B cell (primary cell): ENCODE results near the gene MAP7D1.

Experiments used
- EZH2 ChIP-seq: IDR thresholded peaks from 2 replicates; pipeline ENCODE4 v1.6.1; 2012; ENCODE audit warnings: borderline replicate concordance, low read depth, mild to moderate bottlenecking, moderate library complexity, low read length; ENCODE audit not compliant: insufficient read depth, poor library complexity, severe bottlenecking
- TF ChIP-seq, protein P1 (sequence below): fragments of 200-600 bp; IDR thresholded peaks from one replicate; pipeline ENCODE4 v1.8.0; 2022; ENCODE audit warnings: antibody characterized with exemption, mild to moderate bottlenecking

DNA sequence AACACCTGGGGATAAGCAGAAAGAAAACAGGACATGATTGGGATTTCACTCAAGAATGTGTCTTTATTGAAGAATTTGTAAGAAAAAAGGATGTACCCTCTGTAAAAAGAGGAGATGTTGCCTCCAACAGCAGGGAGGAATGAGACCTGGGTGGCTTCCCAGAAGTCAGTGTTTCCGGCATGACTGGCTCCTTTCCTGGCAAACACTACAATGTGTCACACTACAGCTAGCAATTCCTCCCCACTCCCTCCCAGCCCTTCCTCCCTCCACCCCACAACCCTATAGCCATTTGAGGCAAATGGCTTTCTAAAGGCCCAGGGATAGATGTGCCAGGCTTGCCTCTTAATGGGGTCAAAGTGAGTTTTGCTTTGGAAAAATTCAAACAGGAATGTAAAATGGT, 19.4 kb upstream of the MAP7D1 start:
- TF ChIP-seq, protein P1, sequence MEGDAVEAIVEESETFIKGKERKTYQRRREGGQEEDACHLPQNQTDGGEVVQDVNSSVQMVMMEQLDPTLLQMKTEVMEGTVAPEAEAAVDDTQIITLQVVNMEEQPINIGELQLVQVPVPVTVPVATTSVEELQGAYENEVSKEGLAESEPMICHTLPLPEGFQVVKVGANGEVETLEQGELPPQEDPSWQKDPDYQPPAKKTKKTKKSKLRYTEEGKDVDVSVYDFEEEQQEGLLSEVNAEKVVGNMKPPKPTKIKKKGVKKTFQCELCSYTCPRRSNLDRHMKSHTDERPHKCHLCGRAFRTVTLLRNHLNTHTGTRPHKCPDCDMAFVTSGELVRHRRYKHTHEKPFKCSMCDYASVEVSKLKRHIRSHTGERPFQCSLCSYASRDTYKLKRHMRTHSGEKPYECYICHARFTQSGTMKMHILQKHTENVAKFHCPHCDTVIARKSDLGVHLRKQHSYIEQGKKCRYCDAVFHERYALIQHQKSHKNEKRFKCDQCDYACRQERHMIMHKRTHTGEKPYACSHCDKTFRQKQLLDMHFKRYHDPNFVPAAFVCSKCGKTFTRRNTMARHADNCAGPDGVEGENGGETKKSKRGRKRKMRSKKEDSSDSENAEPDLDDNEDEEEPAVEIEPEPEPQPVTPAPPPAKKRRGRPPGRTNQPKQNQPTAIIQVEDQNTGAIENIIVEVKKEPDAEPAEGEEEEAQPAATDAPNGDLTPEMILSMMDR: no peak
- no peak for TF ChIP-seq EZH2
